ENCODE data around the gene SLC13A5. TPM values are rescaled to one million over a fixed set of nuclear protein-coding genes. Genes with fewer than 3 reads are reported as not detected.

Gene SLC13A5
- total and polyA plus RNA-seq, 9 of the 15 experiments (the other 6 are each of a cell fraction or from before 2014, with no cell fraction given), result 0.04 TPM; not detected in 8

DNA sequence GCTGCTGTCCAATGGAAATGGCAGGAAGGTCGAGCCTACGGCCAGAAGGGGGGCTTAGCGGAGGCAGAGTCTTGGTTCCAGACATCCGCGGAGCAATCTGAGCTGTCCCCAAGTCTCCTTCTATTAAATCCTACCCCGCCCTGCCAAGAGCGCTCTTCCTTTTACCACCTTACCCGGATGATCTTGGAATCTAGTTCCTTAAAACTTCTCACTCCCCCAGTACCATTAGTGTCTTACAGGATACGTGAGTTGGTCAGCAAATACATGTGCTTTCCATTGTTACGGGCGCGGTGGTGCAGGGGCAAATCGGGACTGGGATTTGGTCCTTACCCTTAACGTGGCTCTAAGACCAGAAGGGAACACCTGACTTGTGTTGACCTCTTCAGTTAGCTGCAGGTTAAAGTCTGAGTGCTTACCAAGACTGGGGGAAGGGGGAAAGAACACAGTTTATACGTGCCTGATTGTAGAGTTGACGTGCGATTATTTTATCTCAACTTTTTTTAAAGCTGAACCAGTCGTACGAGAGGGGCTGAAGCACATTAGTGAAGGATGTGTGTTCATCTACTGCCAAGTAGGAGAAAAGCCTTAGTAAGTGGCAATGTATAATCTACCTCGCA is 71.8 kb downstream of the SLC13A5 start:
- peak overlapping the region; percentile 68 for H3K4me3 ChIP-seq
- H3K9me3 ChIP-seq (replicated peaks; ENCODE audit: control insufficient read depth, insufficient read depth, low read depth, low read length), result no peaks in the 10 kb centered on the region
- peak overlapping the region; percentile 72 to 97 for H3K9ac ChIP-seq (ENCODE audit: insufficient read depth in 1 of 2, low read depth in 2 of 2, low read length in 2 of 2)
- in situ Hi-C loops (cut with MboI), result no loop called here
- peak overlapping the region; percentile 86 for H3K4me2 ChIP-seq (ENCODE audit: insufficient read depth, low read length)
- H3K79me2 ChIP-seq (ENCODE audit: control insufficient read depth, insufficient read depth, low read length), result peaks cover 52% of the 10 kb centered on the region
- DNase-seq (ENCODE audit: extremely low read depth in 1 of 4, low spot score in 3 of 4) (peak in 1 of 4 experiments; percentile 37), ATAC-seq (peak; percentile 20), FAIRE-seq (peak; percentile 70)
- H3K27ac ChIP-seq (ENCODE audit: extremely low read depth, low read depth, low read length), result peak overlapping the region; percentile 86
- peaks cover 42% of the 10 kb centered on the region; the same call in 2 of the 3 replicates for H3K36me3 ChIP-seq (ENCODE audit: control insufficient read depth, insufficient read depth, low read length)
- peaks cover 8 to 43% of the 10 kb centered on the region in 2 experiments; a peak in 4 of 5 replicates for H3K4me1 ChIP-seq (replicated peaks in 1 of 2; ENCODE audit: control insufficient read depth in 2 of 2, insufficient read depth in 2 of 2, low read length in 2 of 2)
- CTCF ChIA-PET (ENCODE audit: low intra/inter-chr PET ratio), result no interaction called here
- no peaks in the 10 kb centered on the region for H4K20me1 ChIP-seq (replicated peaks; ENCODE audit: control insufficient read depth, insufficient read depth, low read length)
- intact Hi-C loops (cut with micrococcal nuclease), result loop anchor here (10.0 kb wide), 2 partner anchors 187 to 1357 kb away; partner anchors contain the start of gene RABEP1
- TSS peak; percentile 55 for BruUV-seq (replicated peaks)
- H3K27me3 ChIP-seq (ENCODE audit: control insufficient read depth in 2 of 2, insufficient read depth in 2 of 2, low read length in 2 of 2), result no peaks in the 10 kb centered on the region
- POLR2A ChIA-PET, result interaction anchor here (0.6 to 2.1 kb wide), 3 partner anchors 10 to 207 kb away, joined by 3 to 13 read pairs (median 3); partner anchors contain the start of genes C17orf100 and MED31
- peak overlapping the region; percentile 98 for H2AFZ ChIP-seq (ENCODE audit: low read depth, low read length)
- 1% methylated on average over 20 of the region's 20 CpGs for WGBS (ENCODE audit: insufficient coverage, low coverage, missing lambda C conversion rate)
- no peaks in the 10 kb centered on the region for H3K9me1 ChIP-seq (ENCODE audit: control insufficient read depth, insufficient read depth, low read length)
- TF ChIP-seq PRPF4 (IDR thresholded peaks at IDR 0.05; ENCODE audit: insufficient read depth, low read depth, low read length, poor library complexity, severe bottlenecking), result peak; percentile 8
- TF ChIP-seq, protein P1, sequence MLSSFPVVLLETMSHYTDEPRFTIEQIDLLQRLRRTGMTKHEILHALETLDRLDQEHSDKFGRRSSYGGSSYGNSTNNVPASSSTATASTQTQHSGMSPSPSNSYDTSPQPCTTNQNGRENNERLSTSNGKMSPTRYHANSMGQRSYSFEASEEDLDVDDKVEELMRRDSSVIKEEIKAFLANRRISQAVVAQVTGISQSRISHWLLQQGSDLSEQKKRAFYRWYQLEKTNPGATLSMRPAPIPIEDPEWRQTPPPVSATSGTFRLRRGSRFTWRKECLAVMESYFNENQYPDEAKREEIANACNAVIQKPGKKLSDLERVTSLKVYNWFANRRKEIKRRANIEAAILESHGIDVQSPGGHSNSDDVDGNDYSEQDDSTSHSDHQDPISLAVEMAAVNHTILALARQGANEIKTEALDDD (IDR thresholded peaks at IDR 0.05), result peak; percentile 81
- TF ChIP-seq, protein P2, sequence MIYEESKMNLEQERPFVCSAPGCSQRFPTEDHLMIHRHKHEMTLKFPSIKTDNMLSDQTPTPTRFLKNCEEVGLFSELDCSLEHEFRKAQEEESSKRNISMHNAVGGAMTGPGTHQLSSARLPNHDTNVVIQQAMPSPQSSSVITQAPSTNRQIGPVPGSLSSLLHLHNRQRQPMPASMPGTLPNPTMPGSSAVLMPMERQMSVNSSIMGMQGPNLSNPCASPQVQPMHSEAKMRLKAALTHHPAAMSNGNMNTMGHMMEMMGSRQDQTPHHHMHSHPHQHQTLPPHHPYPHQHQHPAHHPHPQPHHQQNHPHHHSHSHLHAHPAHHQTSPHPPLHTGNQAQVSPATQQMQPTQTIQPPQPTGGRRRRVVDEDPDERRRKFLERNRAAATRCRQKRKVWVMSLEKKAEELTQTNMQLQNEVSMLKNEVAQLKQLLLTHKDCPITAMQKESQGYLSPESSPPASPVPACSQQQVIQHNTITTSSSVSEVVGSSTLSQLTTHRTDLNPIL (CRISPR knock-in tag; IDR thresholded peaks at IDR 0.05), result no peak
- no peak for TF ChIP-seq ZHX1 (conservative IDR thresholded peaks at IDR 0.05; ENCODE audit: low read length)
- TF ChIP-seq PRMT5 (CRISPR knock-in tag; IDR thresholded peaks at IDR 0.05), result no peak
- TF ChIP-seq, protein P3, sequence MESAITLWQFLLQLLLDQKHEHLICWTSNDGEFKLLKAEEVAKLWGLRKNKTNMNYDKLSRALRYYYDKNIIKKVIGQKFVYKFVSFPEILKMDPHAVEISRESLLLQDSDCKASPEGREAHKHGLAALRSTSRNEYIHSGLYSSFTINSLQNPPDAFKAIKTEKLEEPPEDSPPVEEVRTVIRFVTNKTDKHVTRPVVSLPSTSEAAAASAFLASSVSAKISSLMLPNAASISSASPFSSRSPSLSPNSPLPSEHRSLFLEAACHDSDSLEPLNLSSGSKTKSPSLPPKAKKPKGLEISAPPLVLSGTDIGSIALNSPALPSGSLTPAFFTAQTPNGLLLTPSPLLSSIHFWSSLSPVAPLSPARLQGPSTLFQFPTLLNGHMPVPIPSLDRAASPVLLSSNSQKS (CRISPR knock-in tag; IDR thresholded peaks at IDR 0.05), result no peak
- no peak for TF ChIP-seq TAL1 (IDR thresholded peaks at IDR 0.05)
- TF ChIP-seq KLF10 (CRISPR knock-in tag; IDR thresholded peaks at IDR 0.05), result no peak
- no peak for TF ChIP-seq CAMTA2 (CRISPR knock-in tag; conservative IDR thresholded peaks at IDR 0.05)
- no peak for TF ChIP-seq ZNF282 (CRISPR knock-in tag; IDR thresholded peaks at IDR 0.05)
- peak in 1 of 2 experiments; percentile 41; a peak in 1 of 4 replicates for TF ChIP-seq FOXK2 (conservative IDR thresholded peaks at IDR 0.05 in 1 of 2, IDR thresholded peaks at IDR 0.05 in 1 of 2; ENCODE audit: low read depth in 2 of 2)
- no peak for TF ChIP-seq DDX20 (tag; IDR thresholded peaks at IDR 0.05; ENCODE audit: low read depth)
- no peak for TF ChIP-seq EP400 (IDR thresholded peaks at IDR 0.05)
- TF ChIP-seq E2F5 (CRISPR knock-in tag; IDR thresholded peaks at IDR 0.05), result 0 out of 2 replicates have a peak, but pooled peaks have one; percentile 6
- no peak for TF ChIP-seq ZKSCAN3 (CRISPR knock-in tag; IDR thresholded peaks at IDR 0.05)
